Spleen (tissue), 7 donors: ENCODE data around the gene TOM1L2.

Source experiments
- CTCF ChIP-seq, 11 experiments: fragments of 200-600 bp in 7 of 11; fragments of 450-650 bp in 4 of 11; sonication (generic) in 4 of 11; IDR thresholded peaks in 8 of 11; conservative IDR thresholded peaks in 3 of 11; 1 replicate in 7 of 11; 2 replicates in 4 of 11; pipeline versions ENCODE4 v1.4.0 to v1.8.0; 2016 to 2021; ENCODE audit warnings: antibody characterized with exemption in 11 of 11, inconsistent platforms in 4 of 11, mild to moderate bottlenecking in 1 of 11
- POLR2A ChIP-seq, 3 donors: fragments of 450-650 bp; IDR thresholded peaks; one replicate each; pipeline ENCODE4 v1.5.1; 2017; ENCODE audit warnings: antibody characterized with exemption in 3 of 3, mild to moderate bottlenecking in 1 of 3
- POLR2AphosphoS5 ChIP-seq, 3 donors: sonication (generic); formaldehyde crosslinking; IDR thresholded peaks; one replicate each; pipeline ENCODE4 v1.5.1; 2017; ENCODE audit warnings: antibody characterized with exemption in 3 of 3
- donor health status: DM: no; HTN: no; CAD: no; lungs with moderate emphysema.
- donor health status: DM: no; HTN: no; CAD: no.
- donor health status: DM: no; HTN: no; CAD: no.

DNA sequence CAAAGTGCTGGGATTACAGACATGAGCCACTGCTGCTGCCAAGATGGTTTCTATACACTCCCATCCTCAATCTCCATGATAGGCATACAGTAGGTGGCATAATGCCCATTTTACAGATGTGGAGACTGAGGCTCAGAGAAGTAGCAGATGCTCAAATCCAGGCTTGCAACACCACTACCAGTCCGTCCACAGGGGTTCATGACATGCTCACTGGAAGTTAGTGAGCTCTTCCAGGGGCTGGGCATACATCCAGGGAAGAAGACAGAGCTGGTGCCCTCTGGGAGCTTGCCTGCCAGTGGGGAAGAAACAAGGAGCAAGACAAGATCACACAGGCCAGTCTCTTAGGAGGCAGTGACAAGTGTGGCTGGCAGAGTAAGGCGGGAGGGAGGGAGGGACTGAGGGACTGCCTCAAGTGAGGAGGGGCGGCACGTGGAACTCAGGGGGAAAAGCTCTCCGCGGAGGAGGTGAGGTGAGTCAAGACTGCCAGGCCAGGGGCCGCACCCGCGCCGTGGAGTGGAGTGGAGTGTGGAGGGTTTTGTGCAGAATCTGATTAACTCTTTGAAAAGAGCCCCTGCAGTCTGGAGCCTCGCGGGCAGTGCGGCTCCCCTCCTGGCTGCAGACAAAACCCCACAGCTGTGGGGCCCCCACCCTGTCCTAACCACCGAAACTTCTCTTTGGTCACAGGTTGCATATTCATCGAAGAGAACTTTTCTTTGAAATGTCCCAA is 163.3 kb downstream of the TOM1L2 start:
- TF ChIP-seq CTCF (IDR thresholded peaks at IDR 0.05 in 8 of 11, conservative IDR thresholded peaks at IDR 0.05 in 3 of 11) = no peak
- TF ChIP-seq POLR2AphosphoS5 (IDR thresholded peaks at IDR 0.05) = no peak
- no peak for TF ChIP-seq POLR2A (IDR thresholded peaks at IDR 0.05)
